HAP-1 (cell line): ENCODE measurements around the gene OCRL.
"Not testable (repeated sequence)": the region's sequence is repeated elsewhere in the genome, so short reads cannot be mapped to it uniquely, and the experiment has no call there.

ENCODE experiments used
- DNase-seq, 2 experiments: peaks; one replicate each; pipeline ENCODE4 v3.0.0-alpha.2; 2016 to 2020; ENCODE audit warnings: low spot score in 2 of 2
- H3K27me3 ChIP-seq: fragments of 250-450 bp; sonication (Bioruptor Pico); 2 replicates; pipeline ENCODE4 v1.5.1; 2020; ENCODE audit warnings: low read depth, mild to moderate bottlenecking, moderate library complexity
- H3K36me3 ChIP-seq: fragments of 250-450 bp; sonication (Bioruptor Pico); replicated peaks from 2 replicates; pipeline ENCODE4 v1.5.1; 2020; ENCODE audit warnings: mild to moderate bottlenecking
- H3K4me1 ChIP-seq: fragments of 250-450 bp; sonication (Bioruptor Pico); 2 replicates; pipeline ENCODE4 v1.5.1; 2020; ENCODE audit warnings: mild to moderate bottlenecking
- H3K4me3 ChIP-seq: fragments of 250-450 bp; sonication (Bioruptor Pico); 2 replicates; pipeline ENCODE4 v1.5.1; 2020; ENCODE audit warnings: mild to moderate bottlenecking, moderate library complexity
- H3K9me3 ChIP-seq: fragments of 250-450 bp; sonication (Bioruptor Pico); 2 replicates; pipeline ENCODE4 v1.5.1; 2020; ENCODE audit warnings: mild to moderate bottlenecking, moderate library complexity
- in situ Hi-C: fragments of 300-500 bp; cut with MboI; formaldehyde crosslinking; loops from 3 replicates; pipeline ENCODE4 v1.14.3; 2020; ENCODE audit warnings: low sequenced_read_pairs, inconsistent platforms, mixed read lengths

OCRL gene

DNA sequence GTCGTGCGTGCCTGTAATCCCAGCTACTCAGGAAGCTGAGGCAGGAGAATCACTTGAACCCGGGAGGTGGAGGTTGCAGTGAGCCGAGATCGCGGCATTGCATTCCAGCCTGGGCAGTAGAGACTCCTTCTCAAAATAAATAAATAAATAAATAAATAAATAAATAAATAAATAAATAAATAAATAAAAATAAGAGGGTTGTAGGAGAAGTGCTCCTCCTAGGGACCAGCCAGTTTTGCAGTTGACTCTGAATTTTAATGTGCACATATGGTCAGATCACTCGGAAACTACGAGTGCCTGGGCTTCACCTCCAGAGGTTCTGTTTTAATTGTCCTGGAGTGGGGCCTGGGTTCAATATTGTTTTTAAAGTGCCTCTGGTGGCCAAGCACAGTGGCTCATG is 14.8 kb downstream of the OCRL start:
- in situ Hi-C loops, DNase-seq: not testable (repeated sequence)

DNA sequence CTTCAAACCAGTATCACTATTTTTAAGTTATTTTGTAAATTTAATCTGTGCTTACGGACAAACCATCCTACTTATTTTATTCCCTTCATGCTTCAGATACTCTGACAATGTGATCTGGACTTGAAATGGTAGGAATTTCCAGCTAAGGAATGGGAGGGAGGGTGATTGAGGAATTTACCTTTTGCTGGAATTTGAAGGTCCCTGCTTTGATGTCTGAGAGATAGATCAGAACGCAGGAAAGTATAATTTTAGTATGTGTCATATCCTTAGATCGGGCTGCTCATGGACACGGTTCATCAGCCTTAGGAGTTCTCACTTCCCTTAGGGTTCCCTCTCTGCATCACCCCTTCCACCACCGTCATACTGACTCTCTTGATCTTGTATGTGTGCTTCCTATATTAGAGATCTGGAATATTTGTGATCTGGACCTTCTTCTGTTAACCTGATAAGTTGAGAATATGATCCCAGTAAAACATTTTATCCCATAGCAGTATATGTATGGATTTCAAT is 16.8 kb downstream of the OCRL start:
- no peak for DNase-seq
- H3K36me3 ChIP-seq, result peaks cover 54% of the 10 kb centered on the region
- in situ Hi-C loops, result no loop called here
- H3K9me3 ChIP-seq, result no peaks in the 10 kb centered on the region
- H3K27me3 ChIP-seq, result no peaks in the 10 kb centered on the region
- no peaks in the 10 kb centered on the region for H3K4me1 ChIP-seq
- no peak overlapping the region for H3K4me3 ChIP-seq

More for the DNA sequence above, 14.8 kb downstream of the OCRL start:
- not testable (repeated sequence) for H3K4me3 ChIP-seq, H3K9me3 ChIP-seq, H3K4me1 ChIP-seq, H3K27me3 ChIP-seq
- H3K36me3 ChIP-seq, result peaks cover 37% of the 10 kb centered on the region

DNA sequence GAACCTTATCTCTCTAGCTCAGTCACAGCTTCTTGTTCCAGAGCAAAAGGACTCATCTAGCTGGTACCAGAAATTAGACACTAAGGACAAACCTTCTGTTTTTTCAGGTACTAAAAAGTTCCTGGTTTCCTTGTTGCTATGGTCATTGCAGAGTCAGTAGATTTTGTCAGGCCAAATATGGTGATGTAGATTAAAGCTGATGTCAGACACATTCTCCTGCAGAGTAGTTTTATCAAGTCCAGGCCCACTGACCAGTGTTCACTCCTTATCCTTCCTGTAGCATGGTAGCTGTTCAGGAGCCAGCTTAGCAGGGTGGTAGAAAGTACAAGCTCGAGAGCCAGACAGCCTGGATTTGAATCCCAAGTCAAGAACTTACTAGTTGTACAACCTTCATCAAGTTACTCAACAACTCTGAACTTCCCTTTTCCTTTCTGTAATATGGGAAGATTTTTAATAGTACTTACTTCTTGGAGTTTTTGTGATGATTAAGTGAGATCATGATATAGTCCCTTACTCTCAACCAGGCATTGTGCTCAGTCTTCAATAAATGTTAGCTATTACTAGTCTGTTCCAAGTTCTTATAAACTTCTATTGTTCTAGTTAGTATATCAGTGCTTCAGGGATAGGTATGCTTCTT is 17.9 kb downstream of the OCRL start:
- H3K27me3 ChIP-seq, result no peaks in the 10 kb centered on the region
- peaks cover 66% of the 10 kb centered on the region for H3K36me3 ChIP-seq
- H3K4me3 ChIP-seq, result no peak overlapping the region
- no peaks in the 10 kb centered on the region for H3K4me1 ChIP-seq
- H3K9me3 ChIP-seq, result no peaks in the 10 kb centered on the region
- in situ Hi-C loops, result no loop called here
- DNase-seq, result no peak

DNA sequence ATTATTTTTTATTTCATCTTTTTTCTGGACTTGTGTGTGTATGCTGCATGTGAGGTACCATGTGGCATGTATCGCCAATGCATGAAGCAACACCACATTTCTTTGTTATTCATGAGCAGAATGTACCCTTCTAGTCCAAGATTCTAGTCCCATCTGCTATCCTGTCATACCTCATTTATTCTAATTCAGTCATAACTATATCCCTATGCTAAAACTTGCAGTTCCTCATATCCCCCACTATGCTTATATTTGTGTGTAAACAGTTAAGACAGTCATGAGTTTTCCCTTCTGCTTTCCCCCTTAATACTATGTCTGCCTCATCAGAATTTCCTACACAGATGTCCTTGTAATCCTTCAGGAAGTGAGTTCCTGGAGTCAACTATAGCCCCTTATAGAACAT is 19.7 kb downstream of the OCRL start:
- Histone ChIP-seq H3K4me1 (no peaks in the 10 kb centered on the region), H3K9me3 (no peaks in the 10 kb centered on the region), H3K36me3 (peaks cover 65% of the 10 kb centered on the region), H3K4me3 (no peak overlapping the region), H3K27me3 (no peaks in the 10 kb centered on the region)
- no peak for DNase-seq
- in situ Hi-C loops, result no loop called here

DNA sequence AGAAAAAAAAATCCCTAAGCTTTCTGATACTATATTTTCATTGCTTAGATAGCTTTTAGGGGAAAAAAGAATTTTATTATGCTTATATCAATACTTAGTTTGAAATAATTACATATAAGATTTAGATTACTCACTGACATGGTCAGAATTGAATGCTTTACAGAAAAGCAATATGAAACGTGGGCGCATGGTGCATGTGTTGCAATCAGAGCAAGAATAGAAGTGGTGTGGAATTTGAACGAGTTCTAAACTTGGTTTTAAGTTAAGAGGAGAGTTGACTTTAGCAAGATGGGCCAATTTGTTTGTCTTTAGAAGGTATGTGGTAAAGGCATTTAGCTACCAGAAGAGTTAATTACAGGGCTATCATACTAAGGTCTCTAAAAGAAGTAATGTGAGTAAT is 21.4 kb downstream of the OCRL start:
- peaks cover 82% of the 10 kb centered on the region for H3K36me3 ChIP-seq
- H3K4me1 ChIP-seq, result no peaks in the 10 kb centered on the region
- DNase-seq, result no peak
- H3K4me3 ChIP-seq, result no peak overlapping the region
- in situ Hi-C loops, result no loop called here
- no peaks in the 10 kb centered on the region for H3K27me3 ChIP-seq
- H3K9me3 ChIP-seq, result no peaks in the 10 kb centered on the region

DNA sequence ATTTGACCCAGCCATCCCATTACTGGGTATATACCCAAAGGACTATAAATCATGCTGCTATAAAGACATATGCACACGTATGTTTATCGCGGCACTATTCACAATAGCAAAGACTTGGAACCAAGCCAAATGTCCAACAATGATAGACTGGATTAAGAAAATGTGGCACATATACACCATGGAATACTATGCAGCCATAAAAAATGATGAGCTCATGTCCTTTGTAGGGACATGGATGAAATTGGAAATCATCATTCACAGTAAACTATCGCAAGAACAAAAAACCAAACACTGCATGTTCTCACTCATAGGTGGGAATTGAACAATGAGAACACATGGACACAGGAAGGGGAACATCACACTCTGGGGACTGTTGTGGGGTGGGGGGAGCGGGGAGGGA is 24.3 kb downstream of the OCRL start:
- DNase-seq, H3K27me3 ChIP-seq, H3K4me1 ChIP-seq, H3K9me3 ChIP-seq, H3K4me3 ChIP-seq, in situ Hi-C loops: not testable (repeated sequence)
- peaks cover 86% of the 10 kb centered on the region for H3K36me3 ChIP-seq

DNA sequence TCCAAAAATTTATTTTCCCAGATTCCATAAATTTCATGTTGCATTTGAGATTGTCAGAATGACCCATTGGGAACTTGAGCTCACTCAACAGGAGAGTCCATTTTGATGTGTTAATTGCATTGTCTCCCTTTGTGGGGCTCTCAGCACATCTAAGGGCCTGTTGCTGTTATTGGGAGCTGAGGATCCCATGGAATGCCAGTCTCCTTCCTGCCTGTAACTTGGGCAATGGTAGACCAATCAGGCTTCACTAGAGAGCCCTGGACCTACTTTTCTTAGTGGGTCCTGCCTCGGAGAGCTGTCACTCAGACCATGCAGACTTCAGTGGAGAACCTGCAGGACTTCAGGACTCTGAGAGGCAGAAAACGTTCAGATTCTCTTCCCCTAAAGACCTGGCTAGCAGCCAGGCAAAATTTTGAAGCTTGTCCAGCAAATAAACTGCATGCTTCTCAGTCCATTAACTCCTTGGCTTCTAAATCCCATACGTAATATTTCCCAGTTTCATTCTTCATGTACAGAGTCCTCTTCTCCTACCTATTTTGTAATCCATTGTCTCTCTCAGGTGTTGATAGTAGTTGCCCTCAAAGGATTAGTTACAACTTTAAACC is 25.1 kb downstream of the OCRL start:
- in situ Hi-C loops, result no loop called here
- no peaks in the 10 kb centered on the region for H3K9me3 ChIP-seq
- H3K27me3 ChIP-seq, result no peaks in the 10 kb centered on the region
- H3K4me1 ChIP-seq, result no peaks in the 10 kb centered on the region
- H3K36me3 ChIP-seq, result peaks cover 84% of the 10 kb centered on the region
- no peak overlapping the region for H3K4me3 ChIP-seq
- DNase-seq, result no peak

DNA sequence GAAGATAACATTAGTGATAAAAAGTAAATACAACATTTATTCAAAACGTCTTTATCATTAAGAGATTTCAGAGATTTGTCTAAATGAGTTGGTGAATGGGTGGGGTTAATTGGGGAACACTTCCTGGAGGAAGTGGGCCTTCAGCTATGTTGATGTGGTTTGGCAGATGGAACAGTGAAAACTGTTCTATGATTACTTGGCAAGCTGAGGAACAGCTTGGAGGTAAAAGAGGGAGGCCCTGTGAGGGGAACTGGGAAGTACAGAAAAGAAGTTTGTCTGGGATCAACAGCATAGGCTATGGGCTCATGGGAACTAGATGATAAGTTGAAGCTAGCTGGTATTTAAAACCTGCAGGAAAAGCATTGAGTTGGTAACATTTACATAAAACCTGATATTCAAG is 26.0 kb downstream of the OCRL start:
- no peak overlapping the region for H3K4me3 ChIP-seq
- no peaks in the 10 kb centered on the region for H3K4me1 ChIP-seq
- H3K36me3 ChIP-seq, result peaks cover 81% of the 10 kb centered on the region
- DNase-seq, result no peak
- H3K9me3 ChIP-seq, result no peaks in the 10 kb centered on the region
- H3K27me3 ChIP-seq, result no peaks in the 10 kb centered on the region
- in situ Hi-C loops, result no loop called here

DNA sequence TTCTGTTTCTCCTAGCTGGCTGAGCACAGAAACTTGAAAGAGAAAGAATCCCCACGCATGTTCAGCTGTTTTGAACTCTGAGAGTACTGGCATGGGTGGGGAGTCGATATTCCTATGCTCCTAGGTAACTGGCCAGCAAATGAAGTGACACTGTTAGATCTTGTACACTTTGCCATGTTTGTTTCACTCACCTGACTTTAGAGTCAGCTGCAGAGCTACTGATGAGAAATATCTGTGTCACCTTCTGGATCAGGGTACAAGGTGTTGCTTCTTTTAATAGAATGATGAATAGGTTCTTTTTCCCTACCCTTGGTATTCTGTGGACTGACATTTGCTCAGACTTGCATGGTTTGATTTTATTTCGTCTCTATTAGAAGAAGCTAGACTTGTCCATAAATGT is 28.3 kb downstream of the OCRL start:
- H3K36me3 ChIP-seq, result peaks cover 73% of the 10 kb centered on the region
- no peaks in the 10 kb centered on the region for H3K27me3 ChIP-seq
- in situ Hi-C loops, result no loop called here
- H3K4me1 ChIP-seq, result no peaks in the 10 kb centered on the region
- H3K9me3 ChIP-seq, result no peaks in the 10 kb centered on the region
- DNase-seq, result no peak
- no peak overlapping the region for H3K4me3 ChIP-seq

DNA sequence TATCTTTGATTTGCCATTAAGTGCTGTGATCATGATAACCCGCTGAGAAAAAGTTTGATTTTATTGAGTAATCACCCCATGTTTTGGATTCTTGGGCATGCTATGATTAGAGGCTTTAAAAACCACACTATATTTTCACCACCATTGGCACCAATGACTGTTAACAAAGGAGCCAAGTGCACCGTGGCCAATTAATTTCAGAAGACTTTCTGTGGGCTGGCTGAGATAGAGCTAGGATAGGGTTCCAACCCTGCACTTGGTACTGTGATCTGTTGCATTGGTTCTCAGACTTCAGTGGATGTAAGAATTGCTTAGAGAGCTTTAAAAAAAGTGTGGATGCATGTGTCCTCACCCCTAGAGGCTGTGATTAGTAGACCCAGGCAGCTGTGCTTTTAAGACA is 32.4 kb downstream of the OCRL start:
- H3K36me3 ChIP-seq, result peaks cover 65% of the 10 kb centered on the region
- H3K27me3 ChIP-seq, result no peaks in the 10 kb centered on the region
- DNase-seq, result no peak
- H3K4me3 ChIP-seq, result no peak overlapping the region
- no peaks in the 10 kb centered on the region for H3K9me3 ChIP-seq
- in situ Hi-C loops, result no loop called here
- peaks cover 15% of the 10 kb centered on the region for H3K4me1 ChIP-seq

DNA sequence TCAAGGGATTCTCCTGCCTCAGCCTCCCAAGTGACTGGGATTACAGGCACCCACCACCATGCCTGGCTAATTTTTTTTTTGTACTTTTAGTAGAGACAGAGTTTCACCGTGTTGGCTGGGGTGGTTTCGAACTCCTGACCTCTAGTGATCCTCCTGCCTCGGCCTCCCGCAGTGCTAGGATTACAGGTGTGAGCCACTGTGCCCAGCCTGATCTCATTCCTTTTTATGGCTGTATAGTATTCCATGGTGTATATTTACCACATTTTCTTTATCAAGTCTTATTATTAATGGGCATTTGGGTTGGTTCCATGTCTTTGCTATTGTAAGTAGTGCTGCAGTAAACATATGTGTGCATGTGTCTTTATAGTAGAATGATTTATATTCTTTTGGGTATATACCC is 33.6 kb downstream of the OCRL start:
- in situ Hi-C loops, result not testable (repeated sequence)
- peaks cover 61% of the 10 kb centered on the region for H3K36me3 ChIP-seq

DNA sequence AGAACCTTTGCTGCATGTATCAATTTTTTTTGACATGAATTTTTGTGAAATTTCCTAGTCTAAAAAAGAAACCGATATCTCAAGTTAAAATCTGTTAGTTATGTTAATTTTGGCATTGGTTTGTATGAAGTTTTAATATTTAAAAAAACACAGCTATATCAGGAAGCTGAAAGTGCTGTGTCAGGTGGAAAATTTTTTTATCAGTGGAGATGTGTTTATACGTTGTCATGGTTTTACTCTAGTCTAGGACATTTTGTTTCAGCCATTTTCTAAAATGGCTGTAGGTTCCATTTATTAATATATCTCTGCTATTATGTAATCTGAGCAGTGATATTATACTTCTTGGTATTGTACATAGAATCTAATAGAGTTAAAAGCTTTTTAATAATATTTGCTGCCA is 34.2 kb downstream of the OCRL start:
- DNase-seq, result no peak
- H3K9me3 ChIP-seq, result no peaks in the 10 kb centered on the region
- peaks cover 18% of the 10 kb centered on the region for H3K4me1 ChIP-seq
- H3K36me3 ChIP-seq, result peaks cover 58% of the 10 kb centered on the region
- in situ Hi-C loops, result no loop called here
- no peak overlapping the region for H3K4me3 ChIP-seq
- H3K27me3 ChIP-seq, result no peaks in the 10 kb centered on the region

More for the DNA sequence above, 33.6 kb downstream of the OCRL start:
- H3K4me1 ChIP-seq, result peaks cover 18% of the 10 kb centered on the region
- H3K4me3 ChIP-seq, H3K27me3 ChIP-seq, DNase-seq, H3K9me3 ChIP-seq: not testable (repeated sequence)

DNA sequence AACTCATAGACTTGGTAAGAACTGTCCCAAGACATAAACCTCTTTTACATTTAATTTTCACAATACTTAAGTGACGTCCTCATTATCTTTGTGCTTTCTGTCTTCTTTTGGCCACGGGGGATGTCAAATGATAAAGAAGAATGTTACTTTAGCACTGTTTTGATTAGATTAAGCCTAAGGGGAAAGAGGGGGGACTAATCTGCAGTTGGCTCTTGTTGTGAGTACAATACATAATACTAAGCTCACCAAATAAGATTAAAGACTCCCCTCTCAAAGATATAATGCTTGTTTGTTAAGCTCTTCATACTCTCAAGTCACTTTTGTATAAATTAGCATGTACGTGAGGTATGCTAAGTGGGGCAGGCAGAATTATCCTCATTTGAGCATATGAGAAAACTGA is 36.5 kb downstream of the OCRL start:
- Histone ChIP-seq H3K4me1 (peaks cover 31% of the 10 kb centered on the region), H3K36me3 (peaks cover 53% of the 10 kb centered on the region), H3K27me3 (no peaks in the 10 kb centered on the region), H3K9me3 (no peaks in the 10 kb centered on the region), H3K4me3 (no peak overlapping the region)
- peak in 1 of 2 experiments; percentile 68 for DNase-seq
- in situ Hi-C loops, result no loop called here

DNA sequence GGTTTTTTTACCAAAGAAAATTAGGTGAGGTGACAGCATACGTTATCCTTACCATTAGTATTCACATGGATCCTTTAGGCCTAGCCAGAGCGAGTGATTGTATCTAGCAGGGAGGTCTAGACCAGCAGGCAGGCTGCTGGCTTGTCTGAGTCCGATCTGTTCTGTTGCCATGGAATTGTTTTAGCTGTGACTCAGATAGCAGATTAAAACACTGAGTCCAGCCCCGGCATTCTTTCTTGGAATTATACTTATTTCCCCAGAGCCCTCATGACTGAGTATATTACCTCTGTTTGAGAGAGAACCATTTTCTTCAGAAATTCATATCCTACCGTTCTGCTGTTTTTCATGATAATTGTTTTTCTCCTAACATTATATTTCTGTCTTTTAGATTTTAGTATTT is 37.4 kb downstream of the OCRL start:
- Histone ChIP-seq H3K9me3 (no peaks in the 10 kb centered on the region), H3K36me3 (peaks cover 48% of the 10 kb centered on the region), H3K4me1 (peaks cover 31% of the 10 kb centered on the region), H3K27me3 (no peaks in the 10 kb centered on the region), H3K4me3 (no peak overlapping the region)
- in situ Hi-C loops, result no loop called here
- DNase-seq, result peak in 1 of 2 experiments; percentile 40
